Activated naive CD8-positive, alpha-beta T cell (primary cell): ENCODE data around the gene ANKDD1A.

Source experiments
- H3K27ac Mint-ChIP-seq: one replicate; pipeline ENCODE4 v1.8.0; 2021; ENCODE audit warnings: mixed read lengths
- H3K27me3 Mint-ChIP-seq: one replicate; pipeline ENCODE4 v1.8.0; 2021; ENCODE audit warnings: mixed read lengths
- H3K36me3 Mint-ChIP-seq: one replicate; pipeline ENCODE4 v1.8.0; 2021; ENCODE audit warnings: mixed read lengths
- H3K4me1 Mint-ChIP-seq: one replicate; pipeline ENCODE4 v1.8.0; 2021; ENCODE audit warnings: low read depth, mixed read lengths
- H3K4me3 Mint-ChIP-seq: one replicate; pipeline ENCODE4 v1.8.0; 2021; ENCODE audit warnings: mild to moderate bottlenecking, mixed read lengths
- H3K9me3 Mint-ChIP-seq: one replicate; pipeline ENCODE4 v1.8.0; 2021; ENCODE audit warnings: low read depth, mixed read lengths

ANKDD1A gene

GRCh38 chr15:64951777-64952418, 40.2 kb downstream of the ANKDD1A start:
- Mint-ChIP-seq H3K4me3 (no peak overlapping the region), H3K36me3 (peaks cover 4% of the 10 kb centered on the region), H3K27ac (peak overlapping the region; percentile 70), H3K4me1 (peaks cover 19% of the 10 kb centered on the region), H3K9me3 (no peaks in the 10 kb centered on the region), H3K27me3 (no peaks in the 10 kb centered on the region)

DNA sequence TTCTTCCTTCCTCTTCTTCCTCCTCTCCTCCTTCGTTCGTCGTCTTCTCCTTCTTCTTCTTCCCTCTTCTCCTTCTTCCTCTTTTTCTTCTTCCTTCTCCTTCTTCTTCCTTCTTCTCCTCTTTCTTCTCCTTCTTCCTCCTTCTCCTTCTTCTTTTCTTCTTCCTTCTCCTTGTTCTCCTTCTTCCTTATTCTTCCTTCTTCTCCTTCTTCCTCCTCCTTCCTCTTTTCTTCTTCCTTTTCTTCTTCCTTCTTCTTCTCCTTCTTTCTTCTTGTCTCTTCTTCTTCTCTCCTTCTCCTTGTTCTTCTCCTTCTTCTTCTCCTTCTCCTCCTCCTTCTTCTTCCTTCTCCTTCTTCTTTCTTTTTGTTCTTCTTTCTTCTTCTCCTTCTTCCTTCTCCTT, 42.7 kb downstream of the ANKDD1A start:
- Mint-ChIP-seq H3K36me3 (peaks cover 9% of the 10 kb centered on the region), H3K27ac (peak overlapping the region; percentile 81), H3K27me3 (no peaks in the 10 kb centered on the region), H3K9me3 (no peaks in the 10 kb centered on the region), H3K4me3 (no peak overlapping the region), H3K4me1 (peaks cover 19% of the 10 kb centered on the region)

- no peak overlapping the region for H3K27ac Mint-ChIP-seq
- peaks cover 6% of the 10 kb centered on the region for H3K4me1 Mint-ChIP-seq
Observed at GRCh38 chr15:64959128-64959527, 47.4 kb downstream of the ANKDD1A start.

DNA sequence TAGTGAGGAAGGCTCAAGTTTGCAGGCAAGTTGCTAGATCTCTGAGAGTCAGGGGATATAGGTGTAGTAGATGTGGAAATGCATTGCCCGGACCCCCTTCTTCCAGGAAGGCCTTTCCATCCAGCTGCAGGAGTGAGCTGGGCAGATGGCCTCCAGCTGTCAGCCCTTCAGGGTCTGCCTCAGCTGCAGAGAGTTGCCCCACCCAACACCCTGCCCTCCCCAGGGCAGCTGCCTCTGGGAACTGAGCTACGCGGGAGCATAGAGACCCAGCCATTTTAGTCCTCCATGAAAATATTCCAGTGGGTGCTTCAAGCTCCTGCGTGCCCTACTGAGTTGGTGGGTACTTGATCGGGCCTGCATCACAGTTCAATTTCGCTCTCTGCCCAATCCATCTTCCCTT, 48.5 kb downstream of the ANKDD1A start:
- H3K27me3 Mint-ChIP-seq, result no peaks in the 10 kb centered on the region
- no peak overlapping the region for H3K27ac Mint-ChIP-seq
- peaks cover 21% of the 10 kb centered on the region for H3K36me3 Mint-ChIP-seq
- H3K4me3 Mint-ChIP-seq, result no peak overlapping the region
- H3K4me1 Mint-ChIP-seq, result no peaks in the 10 kb centered on the region
- no peaks in the 10 kb centered on the region for H3K9me3 Mint-ChIP-seq

More at GRCh38 chr15:64959128-64959527, 47.4 kb downstream of the ANKDD1A start:
- Mint-ChIP-seq H3K4me3 (no peak overlapping the region), H3K36me3 (peaks cover 19% of the 10 kb centered on the region), H3K27me3 (no peaks in the 10 kb centered on the region), H3K9me3 (no peaks in the 10 kb centered on the region)

GRCh38 chr15:64961013-64961412, 49.3 kb downstream of the ANKDD1A start:
- Mint-ChIP-seq H3K4me3 (no peak overlapping the region), H3K27ac (no peak overlapping the region)

GRCh38 chr15:64969401-64969800, 57.7 kb downstream of the ANKDD1A start:
- no peaks in the 10 kb centered on the region for H3K27me3 Mint-ChIP-seq
- H3K4me1 Mint-ChIP-seq, result no peaks in the 10 kb centered on the region
- H3K4me3 Mint-ChIP-seq, result no peak overlapping the region
- no peak overlapping the region for H3K27ac Mint-ChIP-seq
- H3K9me3 Mint-ChIP-seq, result no peaks in the 10 kb centered on the region
- peaks cover 2% of the 10 kb centered on the region for H3K36me3 Mint-ChIP-seq

More at GRCh38 chr15:64961013-64961412, 49.3 kb downstream of the ANKDD1A start:
- Mint-ChIP-seq H3K4me1 (no peaks in the 10 kb centered on the region), H3K36me3 (peaks cover 17% of the 10 kb centered on the region), H3K9me3 (no peaks in the 10 kb centered on the region), H3K27me3 (no peaks in the 10 kb centered on the region)

DNA sequence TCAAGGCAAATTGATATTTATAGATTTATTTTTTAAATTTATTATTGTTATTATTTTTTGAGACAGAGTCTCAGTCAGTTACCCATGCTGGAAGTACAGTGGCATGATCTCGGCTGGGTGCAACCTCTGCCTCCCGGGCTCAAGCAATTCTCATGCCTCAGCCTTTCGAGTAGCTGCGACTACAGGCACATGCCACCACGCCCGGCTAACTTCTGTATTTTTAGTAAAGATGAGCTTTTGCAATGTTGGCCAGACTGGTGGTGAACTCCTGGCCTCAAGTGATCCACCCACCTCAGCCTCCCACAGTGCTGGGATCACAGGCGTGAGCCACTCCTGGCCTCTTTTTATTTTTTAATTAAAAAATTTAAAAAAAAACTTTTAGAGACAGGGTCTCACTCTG, 59.0 kb downstream of the ANKDD1A start:
- H3K9me3 Mint-ChIP-seq, result no peaks in the 10 kb centered on the region
- H3K4me1 Mint-ChIP-seq, result peaks cover 3% of the 10 kb centered on the region
- H3K4me3 Mint-ChIP-seq, result no peak overlapping the region
- peaks cover 5% of the 10 kb centered on the region for H3K36me3 Mint-ChIP-seq
- no peak overlapping the region for H3K27ac Mint-ChIP-seq
- H3K27me3 Mint-ChIP-seq, result no peaks in the 10 kb centered on the region

- Mint-ChIP-seq H3K27ac (no peak overlapping the region), H3K4me3 (no peak overlapping the region), H3K9me3 (no peaks in the 10 kb centered on the region), H3K4me1 (peaks cover 3% of the 10 kb centered on the region), H3K27me3 (no peaks in the 10 kb centered on the region), H3K36me3 (peaks cover 8% of the 10 kb centered on the region)
Observed at GRCh38 chr15:64975390-64975789, 63.7 kb downstream of the ANKDD1A start.

DNA sequence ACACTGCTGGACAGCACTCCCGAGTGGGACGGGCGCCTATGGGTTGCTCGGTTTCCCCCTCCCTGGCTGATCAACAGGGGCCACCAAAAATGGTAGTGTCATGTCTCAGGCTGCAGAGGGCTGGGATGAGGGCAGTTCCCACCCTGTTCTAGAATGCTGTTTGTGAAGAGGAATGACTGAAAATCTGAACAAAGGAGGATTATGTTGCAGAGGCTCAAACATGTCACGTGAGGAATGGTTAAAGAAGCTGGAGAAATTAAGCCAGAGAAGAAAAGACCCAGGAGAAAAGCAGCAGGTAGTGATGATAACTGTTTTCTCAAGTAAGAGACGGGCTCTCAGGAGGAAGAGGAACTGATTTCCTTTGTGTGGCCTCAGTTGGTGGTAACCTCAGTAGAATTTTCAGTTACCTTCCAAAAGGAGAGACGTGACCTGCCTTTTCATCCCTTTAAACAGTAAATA, 67.6 kb downstream of the ANKDD1A start:
- Mint-ChIP-seq H3K27me3 (no peaks in the 10 kb centered on the region), H3K4me1 (peaks cover 10% of the 10 kb centered on the region), H3K27ac (no peak overlapping the region), H3K9me3 (no peaks in the 10 kb centered on the region), H3K36me3 (peaks cover 6% of the 10 kb centered on the region), H3K4me3 (no peak overlapping the region)

- Mint-ChIP-seq H3K4me1 (peaks cover 22% of the 10 kb centered on the region), H3K27me3 (no peaks in the 10 kb centered on the region), H3K4me3 (no peak overlapping the region), H3K9me3 (no peaks in the 10 kb centered on the region), H3K36me3 (peaks cover 10% of the 10 kb centered on the region), H3K27ac (no peak overlapping the region)
Observed at GRCh38 chr15:64981812-64982431, 70.2 kb downstream of the ANKDD1A start.

DNA sequence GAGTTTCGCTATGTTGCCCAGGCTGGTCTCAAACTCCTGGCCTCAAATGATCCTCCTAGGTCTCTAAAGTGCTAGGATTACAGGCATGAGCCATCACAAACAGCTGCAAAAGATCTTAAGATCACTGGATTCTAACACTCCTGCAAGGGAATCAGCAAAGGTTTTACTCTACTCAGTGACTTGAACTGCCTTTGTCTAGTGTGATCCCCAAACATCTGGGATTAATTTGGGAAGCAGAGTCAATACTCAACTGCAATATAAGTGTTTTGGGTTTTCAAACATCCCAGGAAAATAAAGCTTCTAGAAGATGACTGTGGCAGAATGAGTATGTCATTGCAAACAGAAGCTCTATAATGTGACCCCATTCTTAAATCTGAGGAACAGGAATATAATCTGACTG, 70.8 kb downstream of the ANKDD1A start:
- Mint-ChIP-seq H3K27ac (no peak overlapping the region), H3K4me3 (no peak overlapping the region), H3K9me3 (no peaks in the 10 kb centered on the region), H3K27me3 (no peaks in the 10 kb centered on the region), H3K4me1 (peaks cover 28% of the 10 kb centered on the region), H3K36me3 (peaks cover 10% of the 10 kb centered on the region)

DNA sequence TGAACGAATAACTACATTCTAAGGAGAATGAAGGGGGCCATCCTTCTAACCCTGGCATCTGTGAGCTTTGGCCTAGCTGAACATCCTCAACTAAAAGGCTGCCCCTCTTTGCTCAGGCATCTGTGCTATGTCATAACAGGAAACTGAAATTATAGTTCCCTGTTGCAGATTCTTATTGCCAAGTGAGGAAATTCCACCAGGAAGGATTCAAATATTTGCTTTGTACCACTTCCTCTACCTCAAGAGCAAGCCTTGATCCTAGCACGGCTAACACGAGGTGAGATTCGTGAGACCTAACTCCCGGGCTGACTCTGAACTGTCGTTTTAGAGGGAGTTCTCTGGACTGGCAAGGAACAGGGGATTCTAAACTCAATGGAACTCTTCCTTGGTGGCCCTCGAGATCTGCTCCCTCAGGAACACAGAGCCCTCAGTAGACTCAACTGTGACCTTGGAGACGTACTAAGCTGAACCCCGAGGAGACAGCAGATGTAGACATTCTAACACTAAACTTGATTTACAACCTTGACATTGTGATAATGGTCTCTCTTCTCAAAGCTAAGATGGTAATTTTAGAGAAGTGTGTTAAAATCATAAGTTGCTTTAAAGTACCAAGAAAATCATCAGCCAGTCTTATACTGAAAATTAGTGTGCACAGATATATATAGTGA, 73.8 kb downstream of the ANKDD1A start:
- no peaks in the 10 kb centered on the region for H3K9me3 Mint-ChIP-seq
- peak overlapping the region; percentile 13 for H3K4me3 Mint-ChIP-seq
- H3K4me1 Mint-ChIP-seq, result peaks cover 48% of the 10 kb centered on the region
- H3K27me3 Mint-ChIP-seq, result no peaks in the 10 kb centered on the region
- H3K27ac Mint-ChIP-seq, result peak overlapping the region; percentile 50
- H3K36me3 Mint-ChIP-seq, result peaks cover 6% of the 10 kb centered on the region

- Mint-ChIP-seq H3K27ac (no peak overlapping the region), H3K27me3 (no peaks in the 10 kb centered on the region), H3K4me1 (peaks cover 50% of the 10 kb centered on the region), H3K36me3 (peaks cover 6% of the 10 kb centered on the region), H3K4me3 (peak overlapping the region; percentile 65), H3K9me3 (no peaks in the 10 kb centered on the region)
Observed at GRCh38 chr15:64987136-64987535, 75.4 kb downstream of the ANKDD1A start.

DNA sequence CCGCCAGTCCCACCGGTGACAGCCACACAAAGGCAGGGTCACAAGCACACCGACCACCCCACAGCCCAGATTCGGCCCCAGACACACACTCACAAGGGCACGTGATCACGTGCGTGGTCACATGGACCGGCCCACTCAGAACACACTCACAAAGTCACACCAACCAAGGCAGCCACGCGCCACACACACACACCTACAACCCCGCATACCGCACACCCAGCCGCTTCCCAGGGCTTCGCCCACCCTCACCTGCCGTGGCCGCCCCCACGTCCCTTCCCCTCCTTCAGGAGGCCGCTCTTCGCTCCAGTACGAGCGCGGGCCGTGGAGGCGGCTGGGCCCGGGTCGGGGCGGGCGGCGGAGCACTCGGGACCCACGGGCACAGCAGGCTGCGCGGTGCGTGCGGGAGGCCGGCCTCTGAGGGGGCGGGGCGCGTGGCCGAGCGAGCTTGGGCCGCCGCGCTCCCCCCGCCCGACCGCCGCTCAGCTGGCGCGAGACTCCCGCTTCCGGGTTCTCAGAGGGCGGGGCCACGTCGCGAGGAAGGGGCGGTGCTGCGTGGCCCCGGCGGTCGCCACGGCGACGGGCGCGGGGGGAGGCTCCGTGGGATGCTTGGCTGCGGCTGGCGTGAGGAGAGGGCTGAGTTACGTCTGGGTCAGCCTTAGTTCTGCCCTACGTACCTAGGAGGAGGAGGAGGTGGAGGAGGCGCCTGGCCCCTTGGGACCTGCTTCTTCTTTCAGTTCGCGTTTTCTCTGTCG, 77.9 kb downstream of the ANKDD1A start, which contains the start of gene SPG21:
TSS of gene SPG21 (minus strand) at position 499 of the 752 bp plus-strand sequence. CDS start 6,345 bp downstream, outside the sequence.
- Mint-ChIP-seq H3K9me3 (no peaks in the 10 kb centered on the region), H3K4me3 (peak within 1 kb of the TSS; percentile 99), H3K27me3 (no peaks in the 10 kb centered on the region), H3K27ac (peak within 1 kb of the TSS; percentile 96), H3K36me3 (peaks cover 6% of the 10 kb centered on the region), H3K4me1 (peaks cover 45% of the 10 kb centered on the region)

DNA sequence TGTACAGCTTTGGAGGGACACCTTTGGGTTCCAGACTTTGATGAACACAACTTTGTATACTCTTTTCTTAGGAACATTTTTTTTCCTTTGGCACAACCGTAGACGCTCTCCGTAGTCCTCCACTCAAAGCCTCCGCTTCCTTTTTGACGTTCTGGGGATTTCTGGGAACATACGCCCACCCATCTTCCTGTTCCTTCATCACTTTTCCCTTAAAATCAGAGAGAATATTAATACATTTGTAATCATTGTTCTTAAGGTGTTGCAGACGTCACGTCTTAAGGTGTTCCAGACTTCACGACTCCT, 78.4 kb downstream of the ANKDD1A start:
- Mint-ChIP-seq H3K9me3 (no peaks in the 10 kb centered on the region), H3K4me1 (peaks cover 42% of the 10 kb centered on the region), H3K4me3 (peak overlapping the region; percentile 92), H3K27ac (peak overlapping the region; percentile 87), H3K36me3 (peaks cover 6% of the 10 kb centered on the region), H3K27me3 (no peaks in the 10 kb centered on the region)
